ENCODE data around the gene ADGB.
"Not testable (repeated sequence)": the region's sequence is repeated elsewhere in the genome, so short reads cannot be mapped to it uniquely, and the experiment has no call there.

- not testable (repeated sequence) for TF ChIP-seq CTCF (IDR thresholded peaks at IDR 0.05; ENCODE audit: low read length); EZH2 (optimal IDR thresholded peaks at IDR 0.05; ENCODE audit: low read depth, low read length); EZH2phosphoT487 (IDR thresholded peaks at IDR 0.05; ENCODE audit: low read length)
These were observed 217.0 kb downstream of the ADGB start for GRCh38 chr6:146815511-146816462.

Data from MM.1S (cell line).